HEK293 (cell line): ENCODE results near the gene PGM2.

Source experiments
- YY1 ChIP-seq: fragments of 450-650 bp; formaldehyde crosslinking; IDR thresholded peaks from 2 replicates; pipeline ENCODE4 v1.5.1; 2018; ENCODE audit warnings: missing biosample characterization, missing genetic modification characterization
- ZBTB8A ChIP-seq: fragments of 450-650 bp; formaldehyde crosslinking; IDR thresholded peaks from 2 replicates; pipeline ENCODE4 v1.5.1; 2016; ENCODE audit warnings: missing biosample characterization, missing genetic modification characterization
- ZNF112 ChIP-seq: fragments of 450-650 bp; formaldehyde crosslinking; IDR thresholded peaks from 2 replicates; pipeline ENCODE4 v1.5.0; 2017; ENCODE audit warnings: missing biosample characterization, missing genetic modification characterization
- ZNF404 ChIP-seq: fragments of 450-650 bp; formaldehyde crosslinking; IDR thresholded peaks from 2 replicates; pipeline ENCODE4 v1.5.1; 2017; ENCODE audit warnings: missing biosample characterization, missing genetic modification characterization
- ZNF521 ChIP-seq: fragments of 450-650 bp; formaldehyde crosslinking; IDR thresholded peaks from 2 replicates; pipeline ENCODE4 v1.5.1; 2017; ENCODE audit warnings: missing biosample characterization, mild to moderate bottlenecking, missing genetic modification characterization
- ZNF623 ChIP-seq: fragments of 450-650 bp; formaldehyde crosslinking; IDR thresholded peaks from 2 replicates; pipeline ENCODE4 v1.5.1; 2016; ENCODE audit warnings: missing biosample characterization, missing genetic modification characterization
- ZNF629 ChIP-seq: fragments of 450-650 bp; formaldehyde crosslinking; IDR thresholded peaks from 2 replicates; pipeline ENCODE4 v1.5.1; 2017; ENCODE audit warnings: missing biosample characterization, missing genetic modification characterization
- ZNF654 ChIP-seq: fragments of 450-650 bp; formaldehyde crosslinking; IDR thresholded peaks from 2 replicates; pipeline ENCODE4 v1.5.1; 2016; ENCODE audit warnings: low read depth, missing biosample characterization, missing genetic modification characterization
- ZNF76 ChIP-seq: fragments of 450-650 bp; formaldehyde crosslinking; IDR thresholded peaks from 2 replicates; pipeline ENCODE4; 2016; ENCODE audit warnings: low read depth, missing biosample characterization, missing genetic modification characterization, borderline replicate concordance
- TF ChIP-seq, protein P1 (sequence below): fragments of 450-650 bp; formaldehyde crosslinking; conservative IDR thresholded peaks from 2 replicates; pipeline ENCODE4 v1.5.1; 2016; ENCODE audit warnings: low read depth, missing biosample characterization, missing genetic modification characterization
- TF ChIP-seq, protein P2 (sequence below): fragments of 450-650 bp; formaldehyde crosslinking; IDR thresholded peaks from 2 replicates; pipeline ENCODE4 v1.5.1; 2016; ENCODE audit warnings: missing biosample characterization, missing genetic modification characterization
- TF ChIP-seq, protein P3 (sequence below): fragments of 450-650 bp; formaldehyde crosslinking; IDR thresholded peaks from 2 replicates; pipeline ENCODE4 v1.5.1; 2017; ENCODE audit warnings: missing biosample characterization, mild to moderate bottlenecking, missing genetic modification characterization, moderate library complexity
- TF ChIP-seq, protein P4 (sequence below): fragments of 450-650 bp; formaldehyde crosslinking; IDR thresholded peaks from 2 replicates; pipeline ENCODE4 v1.5.1; 2017; ENCODE audit warnings: missing biosample characterization, missing genetic modification characterization

DNA sequence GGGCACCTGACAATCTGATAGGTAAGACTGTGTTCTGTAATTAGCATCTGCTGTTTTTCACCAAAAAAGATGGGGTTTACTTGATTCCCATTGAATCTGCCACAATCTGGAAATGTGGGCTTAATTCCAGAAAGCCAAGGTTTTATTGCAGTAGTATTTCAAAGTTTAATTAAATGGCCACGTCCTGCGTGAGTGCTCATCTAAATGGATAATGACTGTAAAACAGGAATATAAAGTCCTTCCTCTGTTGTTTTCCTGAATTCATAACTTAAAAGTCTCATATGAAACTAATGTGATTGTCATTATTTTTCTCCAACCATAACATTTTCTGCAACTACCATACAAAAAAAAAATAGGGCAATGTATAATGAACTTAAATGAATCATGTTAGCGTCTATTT, 2.4 kb downstream of the PGM2 start:
- no peak for TF ChIP-seq ZNF112 (tag by site-specific recombination)
- TF ChIP-seq ZBTB8A (tag by site-specific recombination), result no peak
- TF ChIP-seq ZNF654, result no peak
- no peak for TF ChIP-seq ZNF629 (tag by site-specific recombination)
- TF ChIP-seq, protein P1, sequence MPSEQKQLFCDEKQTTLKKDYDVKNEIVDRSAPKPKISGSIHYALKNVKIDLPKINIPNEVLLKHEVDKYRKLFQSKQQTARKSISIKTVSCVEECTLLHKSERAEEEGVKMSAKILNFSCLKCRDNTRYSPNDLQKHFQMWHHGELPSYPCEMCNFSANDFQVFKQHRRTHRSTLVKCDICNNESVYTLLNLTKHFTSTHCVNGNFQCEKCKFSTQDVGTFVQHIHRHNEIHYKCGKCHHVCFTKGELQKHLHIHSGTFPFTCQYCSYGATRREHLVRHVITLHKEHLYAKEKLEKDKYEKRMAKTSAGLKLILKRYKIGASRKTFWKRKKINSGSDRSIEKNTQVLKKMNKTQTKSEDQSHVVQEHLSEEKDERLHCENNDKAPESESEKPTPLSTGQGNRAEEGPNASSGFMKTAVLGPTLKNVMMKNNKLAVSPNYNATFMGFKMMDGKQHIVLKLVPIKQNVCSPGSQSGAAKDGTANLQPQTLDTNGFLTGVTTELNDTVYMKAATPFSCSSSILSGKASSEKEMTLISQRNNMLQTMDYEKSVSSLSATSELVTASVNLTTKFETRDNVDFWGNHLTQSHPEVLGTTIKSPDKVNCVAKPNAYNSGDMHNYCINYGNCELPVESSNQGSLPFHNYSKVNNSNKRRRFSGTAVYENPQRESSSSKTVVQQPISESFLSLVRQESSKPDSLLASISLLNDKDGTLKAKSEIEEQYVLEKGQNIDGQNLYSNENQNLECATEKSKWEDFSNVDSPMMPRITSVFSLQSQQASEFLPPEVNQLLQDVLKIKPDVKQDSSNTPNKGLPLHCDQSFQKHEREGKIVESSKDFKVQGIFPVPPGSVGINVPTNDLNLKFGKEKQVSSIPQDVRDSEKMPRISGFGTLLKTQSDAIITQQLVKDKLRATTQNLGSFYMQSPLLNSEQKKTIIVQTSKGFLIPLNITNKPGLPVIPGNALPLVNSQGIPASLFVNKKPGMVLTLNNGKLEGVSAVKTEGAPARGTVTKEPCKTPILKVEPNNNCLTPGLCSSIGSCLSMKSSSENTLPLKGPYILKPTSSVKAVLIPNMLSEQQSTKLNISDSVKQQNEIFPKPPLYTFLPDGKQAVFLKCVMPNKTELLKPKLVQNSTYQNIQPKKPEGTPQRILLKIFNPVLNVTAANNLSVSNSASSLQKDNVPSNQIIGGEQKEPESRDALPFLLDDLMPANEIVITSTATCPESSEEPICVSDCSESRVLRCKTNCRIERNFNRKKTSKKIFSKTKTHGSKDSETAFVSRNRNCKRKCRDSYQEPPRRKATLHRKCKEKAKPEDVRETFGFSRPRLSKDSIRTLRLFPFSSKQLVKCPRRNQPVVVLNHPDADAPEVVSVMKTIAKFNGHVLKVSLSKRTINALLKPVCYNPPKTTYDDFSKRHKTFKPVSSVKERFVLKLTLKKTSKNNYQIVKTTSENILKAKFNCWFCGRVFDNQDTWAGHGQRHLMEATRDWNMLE, result no peak
- TF ChIP-seq, protein P2, sequence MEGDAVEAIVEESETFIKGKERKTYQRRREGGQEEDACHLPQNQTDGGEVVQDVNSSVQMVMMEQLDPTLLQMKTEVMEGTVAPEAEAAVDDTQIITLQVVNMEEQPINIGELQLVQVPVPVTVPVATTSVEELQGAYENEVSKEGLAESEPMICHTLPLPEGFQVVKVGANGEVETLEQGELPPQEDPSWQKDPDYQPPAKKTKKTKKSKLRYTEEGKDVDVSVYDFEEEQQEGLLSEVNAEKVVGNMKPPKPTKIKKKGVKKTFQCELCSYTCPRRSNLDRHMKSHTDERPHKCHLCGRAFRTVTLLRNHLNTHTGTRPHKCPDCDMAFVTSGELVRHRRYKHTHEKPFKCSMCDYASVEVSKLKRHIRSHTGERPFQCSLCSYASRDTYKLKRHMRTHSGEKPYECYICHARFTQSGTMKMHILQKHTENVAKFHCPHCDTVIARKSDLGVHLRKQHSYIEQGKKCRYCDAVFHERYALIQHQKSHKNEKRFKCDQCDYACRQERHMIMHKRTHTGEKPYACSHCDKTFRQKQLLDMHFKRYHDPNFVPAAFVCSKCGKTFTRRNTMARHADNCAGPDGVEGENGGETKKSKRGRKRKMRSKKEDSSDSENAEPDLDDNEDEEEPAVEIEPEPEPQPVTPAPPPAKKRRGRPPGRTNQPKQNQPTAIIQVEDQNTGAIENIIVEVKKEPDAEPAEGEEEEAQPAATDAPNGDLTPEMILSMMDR (tag by site-specific recombination), result no peak
- no peak for TF ChIP-seq YY1 (tag by site-specific recombination)
- no peak for TF ChIP-seq ZNF404 (tag by site-specific recombination)
- TF ChIP-seq, protein P3, sequence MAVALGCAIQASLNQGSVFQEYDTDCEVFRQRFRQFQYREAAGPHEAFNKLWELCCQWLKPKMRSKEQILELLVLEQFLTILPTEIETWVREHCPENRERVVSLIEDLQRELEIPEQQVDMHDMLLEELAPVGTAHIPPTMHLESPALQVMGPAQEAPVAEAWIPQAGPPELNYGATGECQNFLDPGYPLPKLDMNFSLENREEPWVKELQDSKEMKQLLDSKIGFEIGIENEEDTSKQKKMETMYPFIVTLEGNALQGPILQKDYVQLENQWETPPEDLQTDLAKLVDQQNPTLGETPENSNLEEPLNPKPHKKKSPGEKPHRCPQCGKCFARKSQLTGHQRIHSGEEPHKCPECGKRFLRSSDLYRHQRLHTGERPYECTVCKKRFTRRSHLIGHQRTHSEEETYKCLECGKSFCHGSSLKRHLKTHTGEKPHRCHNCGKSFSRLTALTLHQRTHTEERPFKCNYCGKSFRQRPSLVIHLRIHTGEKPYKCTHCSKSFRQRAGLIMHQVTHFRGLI (tag by site-specific recombination), result no peak
- TF ChIP-seq, protein P4, sequence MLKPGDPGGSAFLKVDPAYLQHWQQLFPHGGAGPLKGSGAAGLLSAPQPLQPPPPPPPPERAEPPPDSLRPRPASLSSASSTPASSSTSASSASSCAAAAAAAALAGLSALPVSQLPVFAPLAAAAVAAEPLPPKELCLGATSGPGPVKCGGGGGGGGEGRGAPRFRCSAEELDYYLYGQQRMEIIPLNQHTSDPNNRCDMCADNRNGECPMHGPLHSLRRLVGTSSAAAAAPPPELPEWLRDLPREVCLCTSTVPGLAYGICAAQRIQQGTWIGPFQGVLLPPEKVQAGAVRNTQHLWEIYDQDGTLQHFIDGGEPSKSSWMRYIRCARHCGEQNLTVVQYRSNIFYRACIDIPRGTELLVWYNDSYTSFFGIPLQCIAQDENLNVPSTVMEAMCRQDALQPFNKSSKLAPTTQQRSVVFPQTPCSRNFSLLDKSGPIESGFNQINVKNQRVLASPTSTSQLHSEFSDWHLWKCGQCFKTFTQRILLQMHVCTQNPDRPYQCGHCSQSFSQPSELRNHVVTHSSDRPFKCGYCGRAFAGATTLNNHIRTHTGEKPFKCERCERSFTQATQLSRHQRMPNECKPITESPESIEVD (tag by site-specific recombination), result peak; percentile 62
- TF ChIP-seq ZNF521 (tag by site-specific recombination), result no peak
- TF ChIP-seq ZNF623 (tag by site-specific recombination), result no peak
- no peak for TF ChIP-seq ZNF76 (tag by site-specific recombination)
